GM19468 (cell line): ENCODE measurements around the gene DZIP1.

Experiments
- ATAC-seq: cut with Tn5 transposase; IDR thresholded peaks from one replicate; pipeline ENCODE4 v1.9.1; 2021; ENCODE audit warnings: mild to moderate bottlenecking, moderate library complexity, moderate number of reproducible peaks; ENCODE audit not compliant: unreplicated experiment; ENCODE audit errors: extremely low read depth

DZIP1 gene

DNA sequence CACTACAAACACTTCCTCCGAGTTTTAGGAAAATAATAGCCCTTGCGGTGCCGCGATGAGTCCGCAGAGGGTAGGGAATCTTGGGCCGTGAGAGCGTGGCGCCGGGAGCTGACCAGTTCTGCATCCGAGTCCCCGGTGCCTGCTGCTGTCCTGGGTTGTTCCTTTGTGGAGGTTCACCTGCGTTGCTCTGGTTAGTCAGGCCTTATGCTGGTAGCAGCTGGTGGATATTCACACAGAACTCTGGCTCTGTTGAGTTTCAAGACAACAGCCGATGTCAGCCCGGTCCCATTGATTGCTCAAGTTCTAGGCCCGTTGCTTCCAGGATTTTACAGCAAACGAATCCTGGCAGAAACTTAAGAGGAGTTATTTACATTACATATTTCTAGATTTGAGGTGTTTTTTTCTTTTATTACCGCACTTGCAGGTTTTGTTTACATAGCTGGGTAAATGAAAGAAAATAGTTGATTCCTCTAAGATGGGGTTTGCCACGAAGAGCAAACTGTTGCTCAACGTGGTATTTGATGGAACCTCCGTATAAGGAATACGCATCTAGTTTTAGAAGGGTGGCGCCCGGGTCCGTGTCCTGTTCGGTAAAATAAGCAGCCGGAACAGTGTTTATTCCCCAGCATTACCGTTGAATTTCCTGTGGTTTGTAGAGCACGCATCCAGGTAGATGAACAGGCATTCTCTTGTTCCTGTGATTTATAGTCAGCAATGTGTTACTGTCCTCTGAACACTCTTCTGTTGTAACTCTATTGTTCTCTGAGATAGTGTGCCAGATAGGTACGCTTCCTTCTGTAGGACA is 90.7 kb downstream of the DZIP1 start:
- no peak for ATAC-seq

DNA sequence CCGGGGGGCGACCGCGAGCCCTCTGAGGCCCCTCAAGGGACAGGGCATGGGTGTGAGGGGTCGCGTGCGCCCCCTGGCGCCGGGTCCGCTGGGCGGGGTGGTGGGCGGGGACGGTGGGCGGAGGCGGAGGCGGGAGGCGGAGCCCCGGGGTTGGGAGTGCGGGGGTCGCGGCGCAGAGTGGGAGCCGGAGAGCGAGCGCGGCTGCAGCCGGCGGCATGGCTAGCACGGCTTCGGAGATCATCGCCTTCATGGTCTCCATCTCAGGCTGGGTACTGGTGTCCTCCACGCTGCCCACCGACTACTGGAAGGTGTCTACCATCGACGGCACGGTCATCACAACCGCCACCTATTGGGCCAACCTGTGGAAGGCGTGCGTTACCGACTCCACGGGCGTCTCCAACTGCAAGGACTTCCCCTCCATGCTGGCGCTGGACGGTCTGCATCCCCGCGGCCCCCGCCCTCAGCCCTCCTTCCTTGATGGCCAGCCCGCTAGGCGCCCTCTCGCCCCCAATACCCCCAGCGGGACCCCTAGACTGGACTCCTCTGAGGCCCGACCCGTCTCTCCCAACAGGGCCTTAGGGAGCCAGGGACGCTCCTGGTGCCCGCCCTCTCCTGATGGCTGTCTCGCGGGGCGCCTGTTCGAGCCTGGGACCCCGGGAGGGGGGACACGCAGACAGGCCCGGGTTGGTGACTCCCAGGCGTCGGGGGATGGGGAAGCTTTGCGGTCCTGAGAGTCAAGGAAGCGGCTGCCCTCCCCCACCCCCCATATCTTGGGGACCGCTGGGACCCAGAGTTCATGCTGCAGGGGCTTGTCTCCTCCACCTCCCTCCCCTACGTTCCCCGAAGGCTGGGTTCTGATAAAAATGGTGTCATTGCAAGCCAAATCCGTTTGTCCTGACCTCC is 91.7 kb downstream of the DZIP1 start, which contains the start of gene CLDN10:
TSS of gene CLDN10 (plus strand) at position 182 of the 903 bp plus-strand sequence. CDS start at position 216, 34 bp downstream.
- peak; percentile 25 for ATAC-seq

DNA sequence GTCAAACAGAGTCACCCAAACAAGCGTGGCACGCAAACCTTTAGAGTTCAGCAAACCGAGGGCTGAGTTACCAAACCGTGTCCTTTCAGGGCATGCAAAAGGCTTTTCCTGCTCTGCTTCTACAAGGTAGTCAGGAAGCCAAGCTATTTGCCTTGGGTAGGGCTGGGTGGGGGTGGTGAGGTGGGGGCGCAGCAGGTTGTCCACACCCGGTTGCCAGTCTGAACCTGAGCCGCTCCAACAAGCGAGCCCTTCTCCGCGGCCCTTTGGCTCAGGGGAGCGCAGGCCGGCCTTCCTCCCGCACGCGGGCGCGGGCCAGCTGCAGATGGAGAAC is 92.3 kb downstream of the DZIP1 start:
- no peak for ATAC-seq

GRCh38 chr13:95547531-95548167 is 96.9 kb downstream of the DZIP1 start:
- ATAC-seq: no peak

DNA sequence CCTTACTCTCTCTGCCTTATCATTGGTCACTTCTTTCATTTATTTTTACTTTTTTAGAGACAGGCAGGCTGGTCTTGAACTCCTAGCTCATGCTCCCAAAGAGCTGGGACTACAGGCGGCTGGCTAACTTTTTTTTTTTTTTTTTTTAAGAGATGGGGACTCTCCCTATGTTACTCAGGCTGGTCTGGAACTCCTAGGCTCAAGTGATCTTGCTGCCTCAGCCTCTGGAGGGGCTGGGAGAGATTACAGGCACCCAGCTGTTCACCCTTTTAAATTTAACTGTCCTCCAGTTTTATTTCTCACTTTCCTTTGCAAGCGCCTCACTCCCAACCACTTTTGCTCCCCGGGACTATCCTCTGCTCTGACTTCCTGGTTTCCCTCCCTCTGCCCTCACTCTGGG is 97.6 kb downstream of the DZIP1 start:
- ATAC-seq: no peak

GRCh38 chr13:95544293-95544692 is 100.2 kb downstream of the DZIP1 start:
- ATAC-seq: no peak

- ATAC-seq: no peak
These were observed 102.5 kb downstream of the DZIP1 start for GRCh38 chr13:95541911-95542474.

DNA sequence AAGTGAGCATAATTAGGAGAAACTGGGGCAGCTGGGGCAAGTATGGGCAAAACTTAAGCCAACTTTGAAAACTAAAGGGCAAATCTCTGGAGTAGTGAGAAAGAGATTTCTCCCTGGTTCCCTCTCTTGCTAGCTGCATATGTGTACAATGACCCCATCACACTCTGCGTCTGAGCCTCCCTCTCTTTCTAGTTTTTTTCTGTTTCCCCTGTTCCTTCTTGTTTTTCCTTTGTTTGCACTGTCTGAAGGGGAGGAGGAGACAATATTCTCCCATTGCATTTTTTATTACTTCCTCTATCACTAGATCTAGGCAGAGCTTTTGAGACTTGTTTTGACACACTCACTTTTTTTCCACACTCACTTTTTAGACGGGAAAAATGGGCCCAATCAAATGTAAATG is 103.2 kb downstream of the DZIP1 start:
- no peak for ATAC-seq

DNA sequence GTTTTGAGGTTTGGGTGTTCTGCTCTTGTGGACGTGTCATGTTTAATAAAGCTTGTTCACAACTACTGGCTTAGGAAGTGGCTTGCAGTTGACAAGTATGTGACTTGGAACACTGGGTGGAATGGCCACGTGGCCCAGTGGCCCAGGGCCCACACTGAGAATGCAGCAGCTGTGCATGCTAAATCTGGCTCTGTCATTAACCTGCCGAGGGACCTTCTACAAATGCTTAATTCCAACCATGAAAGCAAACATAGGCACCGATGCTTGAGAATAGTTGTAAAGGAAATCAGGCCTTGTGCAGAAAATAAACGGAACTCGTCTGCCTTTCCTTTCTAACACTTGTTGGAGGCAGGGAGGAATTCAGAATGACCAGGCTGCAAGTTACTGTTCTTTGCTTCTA is 103.6 kb downstream of the DZIP1 start:
- ATAC-seq: no peak

DNA sequence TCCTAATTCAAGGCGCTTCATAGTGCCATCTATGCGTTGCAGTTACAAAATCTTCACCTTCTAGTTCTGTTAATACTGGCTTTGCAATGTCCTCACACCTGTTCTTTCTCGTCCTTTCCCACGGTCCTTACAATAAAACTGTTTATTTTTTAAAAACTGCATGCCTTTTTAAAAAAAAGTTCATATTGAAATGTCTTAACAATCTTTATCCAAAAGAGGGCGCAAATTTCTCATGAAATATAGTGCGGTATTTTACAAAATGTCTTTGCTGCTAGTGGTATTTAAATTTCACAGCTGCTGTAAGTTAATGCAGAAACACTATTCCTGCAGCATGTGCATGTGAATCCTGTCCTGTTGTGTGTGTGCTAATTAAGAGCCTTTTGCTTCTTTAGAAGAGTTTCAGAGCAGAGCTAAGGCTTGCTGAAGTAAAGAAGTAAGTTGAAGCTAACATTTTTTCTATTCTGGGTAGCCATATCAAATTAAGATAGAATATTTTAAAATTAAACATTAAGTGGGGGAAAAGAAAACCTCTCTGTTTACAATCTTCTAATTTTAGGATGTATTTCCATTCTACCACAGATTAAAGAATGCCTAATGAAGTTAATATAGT is 107.8 kb downstream of the DZIP1 start:
- no peak for ATAC-seq

DNA sequence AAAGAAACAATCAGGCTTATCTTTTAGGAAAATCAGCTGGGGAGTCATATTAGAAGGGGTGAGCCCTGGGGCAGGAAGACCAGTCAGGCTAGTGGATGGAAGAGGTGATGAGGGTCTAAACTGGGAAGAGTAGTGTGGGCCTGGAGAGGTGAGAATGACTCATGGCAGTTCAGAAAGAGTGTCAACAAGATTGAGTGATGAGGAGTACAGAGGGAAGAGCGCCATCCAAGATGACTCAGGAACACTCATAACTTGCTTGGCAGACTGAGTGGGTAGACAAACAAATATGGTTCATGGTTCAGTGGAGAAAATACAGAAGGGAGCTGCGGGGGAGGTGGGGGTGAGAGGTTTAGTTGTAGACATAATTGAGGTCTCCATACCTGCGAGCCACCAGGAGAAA is 109.3 kb downstream of the DZIP1 start:
- no peak for ATAC-seq

GRCh38 chr13:95533545-95534160 is 110.9 kb downstream of the DZIP1 start:
- ATAC-seq: no peak

DNA sequence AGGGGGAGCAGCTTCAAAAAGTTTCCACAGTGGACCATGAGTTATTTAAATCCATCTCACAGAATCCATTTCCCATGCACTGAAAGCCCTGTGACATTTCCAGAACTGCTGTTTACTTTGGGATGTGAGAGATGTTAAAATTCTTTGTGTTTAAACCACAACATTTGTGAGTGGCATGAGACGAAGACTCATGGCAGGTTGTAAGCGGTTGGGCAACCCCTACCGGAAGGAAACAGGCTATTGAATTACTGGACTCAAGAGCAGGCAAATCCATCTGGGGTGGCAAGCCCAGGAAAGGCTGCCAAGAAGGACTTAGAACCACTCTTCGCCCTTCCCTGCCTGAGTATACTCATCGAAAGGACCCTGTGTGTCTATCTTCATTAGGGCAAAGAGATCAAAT is 114.3 kb downstream of the DZIP1 start:
- ATAC-seq: no peak
